ENCODE results near the gene GLYR1. TPM values are rescaled to one million over a fixed set of nuclear protein-coding genes. Genes with fewer than 3 reads are reported as not detected.

GLYR1 gene
- total and polyA plus RNA-seq, 4 donors, result 18.1 to 50.2 (median 40.6) TPM

- no peak for TF ChIP-seq CTCF (IDR thresholded peaks at IDR 0.05; ENCODE audit: low read depth, low read length, missing input control)
- no peak for TF ChIP-seq GABPA (IDR thresholded peaks at IDR 0.05 in 1 of 2, conservative IDR thresholded peaks at IDR 0.05 in 1 of 2)
- TF ChIP-seq FOXA1 (IDR thresholded peaks at IDR 0.05), result no peak
- TF ChIP-seq EGR1 (IDR thresholded peaks at IDR 0.05; ENCODE audit: low read depth in 2 of 2), result no peak
Observed at GRCh38 chr16:4777339-4778049, 69.6 kb downstream of the GLYR1 start (continued).

GRCh38 chr16:4776141-4776705 lies 70.9 kb downstream of the GLYR1 start:
- Histone ChIP-seq H3K9me3 (ENCODE audit: control insufficient read depth in 4 of 4, low read length in 3 of 4) (no peaks in the 10 kb centered on the region), H3K4me1 (ENCODE audit: control insufficient read depth in 4 of 4, insufficient read depth in 4 of 4, low read length in 3 of 4) (no peaks in the 10 kb centered on the region), H3K27me3 (ENCODE audit: control insufficient read depth in 4 of 4, insufficient read depth in 4 of 4, low read length in 3 of 4) (no peaks in the 10 kb centered on the region), H3K9ac (ENCODE audit: low read depth in 1 of 2, low read length in 2 of 2) (no peak overlapping the region), H3K36me3 (ENCODE audit: control insufficient read depth in 4 of 4, insufficient read depth in 3 of 4, low read depth in 1 of 4, low read length in 3 of 4) (no peaks in the 10 kb centered on the region), H3K27ac (ENCODE audit: low read depth in 1 of 2, low read length in 2 of 2) (no peak overlapping the region), H3K4me3 (ENCODE audit: low read depth in 1 of 3, low read length in 3 of 3) (no peak overlapping the region)
- WGBS, result 93% methylated on average over 2 of the region's 2 CpGs
- TF ChIP-seq GABPA (IDR thresholded peaks at IDR 0.05 in 1 of 2, conservative IDR thresholded peaks at IDR 0.05 in 1 of 2), result no peak
- TF ChIP-seq ATF3 (IDR thresholded peaks at IDR 0.05), result no peak
- no peak for TF ChIP-seq SP1 (IDR thresholded peaks at IDR 0.05)
- TF ChIP-seq CTCF (IDR thresholded peaks at IDR 0.05; ENCODE audit: low read depth, low read length, missing input control), result no peak
- no peak for TF ChIP-seq MAX (IDR thresholded peaks at IDR 0.05)
- TF ChIP-seq YY1 (IDR thresholded peaks at IDR 0.05), result no peak
- no peak for TF ChIP-seq RAD21 (IDR thresholded peaks at IDR 0.05)
- TF ChIP-seq NR2F2 (IDR thresholded peaks at IDR 0.05), result no peak
- no peak for TF ChIP-seq JUND (IDR thresholded peaks at IDR 0.05)
- no peak for TF ChIP-seq FOXA1 (IDR thresholded peaks at IDR 0.05)
- no peak for TF ChIP-seq ZBTB33 (IDR thresholded peaks at IDR 0.05)
- no peak for TF ChIP-seq TAF1 (conservative IDR thresholded peaks at IDR 0.05)
- no peak for TF ChIP-seq FOXA2 (IDR thresholded peaks at IDR 0.05)
- TF ChIP-seq, protein P1, sequence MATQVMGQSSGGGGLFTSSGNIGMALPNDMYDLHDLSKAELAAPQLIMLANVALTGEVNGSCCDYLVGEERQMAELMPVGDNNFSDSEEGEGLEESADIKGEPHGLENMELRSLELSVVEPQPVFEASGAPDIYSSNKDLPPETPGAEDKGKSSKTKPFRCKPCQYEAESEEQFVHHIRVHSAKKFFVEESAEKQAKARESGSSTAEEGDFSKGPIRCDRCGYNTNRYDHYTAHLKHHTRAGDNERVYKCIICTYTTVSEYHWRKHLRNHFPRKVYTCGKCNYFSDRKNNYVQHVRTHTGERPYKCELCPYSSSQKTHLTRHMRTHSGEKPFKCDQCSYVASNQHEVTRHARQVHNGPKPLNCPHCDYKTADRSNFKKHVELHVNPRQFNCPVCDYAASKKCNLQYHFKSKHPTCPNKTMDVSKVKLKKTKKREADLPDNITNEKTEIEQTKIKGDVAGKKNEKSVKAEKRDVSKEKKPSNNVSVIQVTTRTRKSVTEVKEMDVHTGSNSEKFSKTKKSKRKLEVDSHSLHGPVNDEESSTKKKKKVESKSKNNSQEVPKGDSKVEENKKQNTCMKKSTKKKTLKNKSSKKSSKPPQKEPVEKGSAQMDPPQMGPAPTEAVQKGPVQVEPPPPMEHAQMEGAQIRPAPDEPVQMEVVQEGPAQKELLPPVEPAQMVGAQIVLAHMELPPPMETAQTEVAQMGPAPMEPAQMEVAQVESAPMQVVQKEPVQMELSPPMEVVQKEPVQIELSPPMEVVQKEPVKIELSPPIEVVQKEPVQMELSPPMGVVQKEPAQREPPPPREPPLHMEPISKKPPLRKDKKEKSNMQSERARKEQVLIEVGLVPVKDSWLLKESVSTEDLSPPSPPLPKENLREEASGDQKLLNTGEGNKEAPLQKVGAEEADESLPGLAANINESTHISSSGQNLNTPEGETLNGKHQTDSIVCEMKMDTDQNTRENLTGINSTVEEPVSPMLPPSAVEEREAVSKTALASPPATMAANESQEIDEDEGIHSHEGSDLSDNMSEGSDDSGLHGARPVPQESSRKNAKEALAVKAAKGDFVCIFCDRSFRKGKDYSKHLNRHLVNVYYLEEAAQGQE (IDR thresholded peaks at IDR 0.05), result no peak
- TF ChIP-seq EGR1 (IDR thresholded peaks at IDR 0.05; ENCODE audit: low read depth in 2 of 2), result no peak
- TF ChIP-seq HNF4G (IDR thresholded peaks at IDR 0.05), result no peak
- no peak for TF ChIP-seq RXRA (IDR thresholded peaks at IDR 0.05)
- no peak for TF ChIP-seq HNF4A (conservative IDR thresholded peaks at IDR 0.05)
- no peak for DNase-seq (ENCODE audit: low spot score)
